Colon (tissue), 2 donors: Measurements from ENCODE around the gene RPL4.
"Not testable (repeated sequence)": the region's sequence is repeated elsewhere in the genome, so short reads cannot be mapped to it uniquely, and the experiment has no call there.

Source experiments
- FAIRE-seq: peaks from 2 replicates; lab custom pipeline; 2012; peaks lifted over from hg19 to GRCh38; lab: Jason Lieb, UNC
- donor health status: control.
- donor health status: control.

The RPL4 gene

GRCh38 chr15:66489179-66489791 is 15.4 kb downstream of the RPL4 start:
- no peak for FAIRE-seq

- FAIRE-seq, result no peak
Measured at GRCh38 chr15:66488525-66488924, 16.1 kb downstream of the RPL4 start.

- no peak for FAIRE-seq
Measured at GRCh38 chr15:66486887-66487286, 17.8 kb downstream of the RPL4 start.

GRCh38 chr15:66484539-66485112 is 20.0 kb downstream of the RPL4 start:
- no peak for FAIRE-seq

GRCh38 chr15:66483131-66483566 is 21.5 kb downstream of the RPL4 start:
- no peak for FAIRE-seq

- no peak for FAIRE-seq
Measured at GRCh38 chr15:66482539-66482938, 22.1 kb downstream of the RPL4 start.

- FAIRE-seq, result no peak
Measured at GRCh38 chr15:66481107-66481856, 23.4 kb downstream of the RPL4 start.

- FAIRE-seq, result no peak
Measured at GRCh38 chr15:66480267-66480666, 24.4 kb downstream of the RPL4 start.

- no peak for FAIRE-seq
Measured at GRCh38 chr15:66477011-66477410, 27.6 kb downstream of the RPL4 start.

GRCh38 chr15:66476535-66476934 is 28.1 kb downstream of the RPL4 start:
- no peak for FAIRE-seq

GRCh38 chr15:66474963-66475362 is 29.7 kb downstream of the RPL4 start:
- FAIRE-seq, result no peak

GRCh38 chr15:66474135-66474534 is 30.5 kb downstream of the RPL4 start:
- FAIRE-seq, result no peak

GRCh38 chr15:66472176-66472999 is 32.3 kb downstream of the RPL4 start:
- FAIRE-seq, result no peak

- FAIRE-seq, result not testable (repeated sequence)
Measured at GRCh38 chr15:66470825-66471224, 33.8 kb downstream of the RPL4 start.

- not testable (repeated sequence) for FAIRE-seq
Measured at GRCh38 chr15:66467162-66468040, 37.3 kb downstream of the RPL4 start.

- FAIRE-seq, result not testable (repeated sequence)
Measured at GRCh38 chr15:66465294-66465693, 39.4 kb downstream of the RPL4 start.

GRCh38 chr15:66462627-66463026 is 42.0 kb downstream of the RPL4 start:
- no peak for FAIRE-seq

- no peak for FAIRE-seq
Measured at GRCh38 chr15:66461917-66462316, 42.7 kb downstream of the RPL4 start.

- FAIRE-seq, result not testable (repeated sequence)
Measured at GRCh38 chr15:66461294-66461693, 43.4 kb downstream of the RPL4 start.

GRCh38 chr15:66459818-66460615 is 44.6 kb downstream of the RPL4 start:
- no peak for FAIRE-seq

- no peak for FAIRE-seq
Measured at GRCh38 chr15:66456211-66456610, 48.4 kb downstream of the RPL4 start.
